Inflammatory macrophage (primary cell): Measurements from ENCODE around the gene CDKL2.
A peak's percentile ranks its signal among the peaks of the same experiment; 100 is the strongest.

Source experiments
- DNase-seq, 2 donors: peaks; one replicate each; pipeline ENCODE4 v3.0.0-alpha.2; 2020 to 2022

The CDKL2 gene

DNA sequence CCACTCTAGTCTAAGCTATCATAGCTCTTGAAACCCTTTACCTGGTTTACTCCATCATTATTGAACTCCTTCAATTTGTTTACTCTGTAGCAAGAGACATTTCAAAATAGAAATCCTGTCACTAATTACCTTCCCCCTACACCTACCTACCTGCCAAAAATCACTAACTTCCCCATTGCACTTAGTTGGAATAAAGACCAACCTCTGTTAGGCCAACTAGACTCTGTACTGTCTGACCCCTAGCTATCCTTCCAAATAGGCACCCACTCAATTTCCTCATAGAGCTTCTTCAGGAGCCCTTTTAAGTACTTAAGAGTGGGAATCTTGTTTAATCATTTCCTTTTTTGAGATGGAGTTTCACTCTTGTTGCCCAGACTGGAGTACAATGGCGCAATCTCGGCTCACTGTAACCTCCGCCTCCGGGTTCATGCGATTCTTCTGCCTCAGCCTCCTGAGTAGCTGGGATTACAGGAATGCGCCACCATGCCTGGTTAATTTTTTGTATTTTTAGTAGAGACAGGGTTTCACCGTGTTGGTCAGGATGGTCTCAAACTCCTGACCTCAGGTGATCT lies 8.9 kb upstream of the CDKL2 start:
- DNase-seq: peak; percentile 79 to 86

DNA sequence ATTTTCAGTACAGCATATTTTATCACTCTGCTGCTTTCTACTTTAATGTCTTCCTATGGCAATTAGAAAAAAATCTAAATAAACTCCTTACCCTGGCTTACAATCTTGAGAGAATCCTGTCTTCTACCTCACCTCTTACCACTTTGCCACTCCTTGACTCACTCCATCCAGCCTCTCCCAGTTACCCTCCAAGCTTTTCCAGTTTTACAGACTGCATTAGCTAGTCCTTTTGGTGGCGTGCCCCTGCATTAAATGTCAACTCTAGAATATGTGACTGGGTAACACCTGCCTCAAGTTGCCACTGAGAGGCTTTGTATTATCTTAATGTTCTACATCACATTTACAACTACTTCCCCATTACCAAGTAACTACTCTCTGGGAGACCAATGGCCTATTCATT lies 7.5 kb upstream of the CDKL2 start:
- DNase-seq: no peak

DNA sequence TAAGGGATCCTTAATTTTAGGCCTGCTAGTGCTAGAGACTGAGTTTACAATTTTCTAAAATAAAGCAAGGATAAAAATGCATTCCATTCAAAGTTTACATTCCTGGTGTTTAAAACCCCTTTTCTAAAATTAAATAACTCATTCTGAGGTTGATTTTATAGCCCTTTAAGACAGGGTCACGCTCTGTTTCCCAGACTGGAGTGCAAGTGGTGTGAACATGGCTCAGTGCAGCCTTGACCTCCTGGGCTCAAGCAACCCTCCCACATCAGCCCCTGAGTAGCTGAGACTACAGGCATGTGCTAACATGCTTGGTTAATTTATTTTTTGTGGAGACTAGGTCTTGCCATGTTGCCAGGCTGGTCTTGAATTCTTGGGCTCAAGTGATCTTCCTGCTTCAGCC lies 6.8 kb upstream of the CDKL2 start:
- DNase-seq: no peak

DNA sequence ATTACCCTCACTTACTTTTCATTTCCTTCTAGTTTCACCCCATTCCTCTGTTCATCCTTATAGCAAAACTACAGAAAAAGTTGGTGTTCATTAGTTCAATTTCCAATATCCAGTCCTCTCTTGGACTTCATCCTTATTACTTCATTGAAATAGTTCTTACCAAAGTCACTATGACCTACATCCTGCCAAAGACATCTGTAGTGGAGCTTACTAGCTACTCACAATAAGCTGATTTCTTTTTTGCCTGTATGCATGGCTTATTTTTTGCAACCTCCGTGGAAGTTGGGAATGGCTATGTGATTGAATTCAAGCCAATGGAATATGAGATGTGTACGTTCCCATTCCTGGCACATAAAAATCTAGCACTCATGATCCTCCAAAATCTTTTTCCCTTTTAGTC lies 4.6 kb upstream of the CDKL2 start:
- no peak for DNase-seq

DNA sequence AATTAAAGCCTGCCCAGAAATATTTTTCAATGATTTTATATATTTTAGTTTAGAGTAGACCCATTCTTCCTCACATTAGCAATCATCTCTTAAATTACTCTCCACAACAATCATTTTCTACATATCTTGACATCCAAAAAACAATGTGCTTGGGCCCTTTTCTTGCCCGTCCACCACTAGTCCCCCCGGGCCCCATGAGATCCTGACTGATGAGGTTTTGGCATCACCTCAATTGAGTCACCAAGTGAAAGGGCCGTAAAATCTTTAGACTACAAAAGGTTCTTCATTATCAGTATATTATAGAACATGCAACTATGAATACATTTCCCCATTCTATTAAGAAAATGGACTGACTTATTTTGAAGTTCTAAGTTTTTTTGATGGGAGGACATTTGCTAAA lies 4.0 kb upstream of the CDKL2 start:
- DNase-seq: no peak

DNA sequence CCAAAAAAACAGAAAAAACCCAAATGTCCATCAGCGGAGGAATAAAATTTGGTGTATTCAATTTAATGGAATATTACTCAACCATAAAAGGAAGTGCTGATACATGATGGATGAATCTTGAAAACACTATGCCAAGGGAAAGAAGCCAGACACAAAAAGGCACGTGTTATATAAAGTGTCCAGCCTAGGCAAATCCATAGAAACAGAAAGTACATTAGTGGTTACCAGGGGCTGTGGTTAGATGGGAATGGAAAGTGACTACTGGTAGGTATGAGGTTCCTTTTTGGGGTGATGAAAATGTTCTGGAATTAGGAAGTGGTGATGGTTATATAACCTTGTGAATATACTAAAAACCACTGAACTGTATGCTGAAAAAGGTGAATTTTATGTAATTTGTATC lies 3.5 kb upstream of the CDKL2 start:
- DNase-seq: peak in 1 of 2 donors; percentile 2

DNA sequence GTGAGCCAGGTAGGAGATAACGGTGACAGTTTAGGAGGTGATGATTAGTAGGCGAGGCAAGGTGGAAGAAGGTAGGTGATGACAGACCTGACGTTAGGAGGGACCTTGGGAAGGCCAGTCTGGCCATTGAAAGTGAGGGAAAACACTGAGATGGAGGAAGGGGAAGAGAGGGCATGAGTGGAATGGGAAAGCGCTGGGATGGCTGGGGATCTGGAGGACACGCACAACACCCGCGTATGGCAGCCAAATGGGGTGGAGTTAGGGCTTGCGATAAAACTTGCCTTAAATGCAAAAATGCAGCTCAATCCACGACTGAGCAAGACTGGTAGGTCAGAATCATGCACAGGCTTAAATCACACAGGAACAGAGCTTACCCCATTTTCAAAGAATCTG lies 605 bp upstream of the CDKL2 start:
- no peak for DNase-seq

DNA sequence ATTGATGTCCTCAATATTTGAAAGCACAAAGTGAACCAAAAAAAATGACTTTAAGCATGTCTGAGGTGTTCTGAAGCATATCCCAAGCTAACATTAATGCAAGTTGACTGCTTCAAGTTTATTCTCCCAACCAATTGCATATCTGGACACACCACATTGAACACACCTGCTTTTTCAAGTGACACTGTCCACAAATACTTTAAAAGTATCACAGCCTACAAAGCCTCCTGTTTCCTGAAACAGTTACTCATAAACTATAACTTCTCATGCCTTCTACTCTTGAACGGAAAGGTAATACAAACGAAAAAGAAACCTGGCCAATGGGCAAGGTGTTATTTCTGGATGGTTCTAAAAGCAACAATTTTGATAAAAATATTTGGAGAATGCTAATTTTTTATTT lies 1.1 kb downstream of the CDKL2 start:
- DNase-seq: no peak

DNA sequence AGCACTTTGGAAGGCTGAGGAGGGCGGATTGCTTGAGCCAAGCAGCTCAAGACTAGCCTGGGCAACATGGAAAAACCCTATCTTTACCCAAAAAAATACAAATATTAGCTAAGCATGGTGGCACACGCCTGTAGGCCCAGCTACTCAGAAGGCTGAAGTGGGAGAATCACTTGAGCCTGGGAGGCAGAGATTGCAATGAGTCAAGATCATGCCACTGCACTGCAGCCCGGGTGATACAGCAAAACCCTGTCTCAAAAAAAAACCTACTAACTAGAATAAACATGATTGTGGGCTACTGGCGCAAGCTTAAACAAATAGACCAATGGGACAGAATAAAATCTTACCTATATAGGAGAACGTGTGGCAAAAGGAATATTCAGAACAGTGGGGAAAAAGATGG lies 7.3 kb downstream of the CDKL2 start:
- DNase-seq: peak in 1 of 2 donors; percentile 53

DNA sequence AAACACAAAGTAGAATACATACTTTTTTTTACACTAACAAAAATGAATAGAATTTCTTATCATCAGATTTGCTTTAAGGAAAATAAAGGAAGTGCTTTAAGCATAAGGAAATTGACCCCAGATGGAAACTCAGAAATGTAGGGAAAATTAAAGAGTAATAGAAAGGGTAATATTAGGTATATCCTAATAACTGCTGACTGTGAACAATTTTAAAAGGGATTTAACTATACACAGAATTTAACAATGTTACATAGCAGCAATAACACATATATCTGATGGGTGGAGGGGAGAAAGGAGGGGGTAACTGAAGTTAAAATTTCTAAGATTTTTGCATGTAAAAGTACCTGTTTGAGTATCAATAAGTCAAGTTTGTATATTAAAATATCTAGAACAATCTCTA lies 8.6 kb downstream of the CDKL2 start:
- no peak for DNase-seq

DNA sequence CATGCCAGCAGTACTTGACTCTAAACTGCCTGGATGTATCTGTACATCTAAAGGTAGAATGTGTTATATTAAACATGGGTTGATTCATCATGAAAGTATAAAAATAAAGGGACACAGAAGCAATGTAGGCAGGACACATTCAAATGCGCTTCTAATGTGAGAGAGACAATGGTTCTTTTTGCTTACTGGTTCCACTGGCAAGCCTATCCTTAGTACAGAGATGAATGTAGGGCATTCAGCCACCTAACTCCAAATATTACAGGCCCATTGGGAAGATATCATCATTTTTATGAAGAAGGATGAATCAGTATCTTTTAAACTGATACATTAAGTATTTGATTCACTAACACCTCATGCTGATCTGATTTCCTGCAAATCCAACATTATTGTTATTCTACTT lies 18.0 kb downstream of the CDKL2 start:
- DNase-seq: no peak

DNA sequence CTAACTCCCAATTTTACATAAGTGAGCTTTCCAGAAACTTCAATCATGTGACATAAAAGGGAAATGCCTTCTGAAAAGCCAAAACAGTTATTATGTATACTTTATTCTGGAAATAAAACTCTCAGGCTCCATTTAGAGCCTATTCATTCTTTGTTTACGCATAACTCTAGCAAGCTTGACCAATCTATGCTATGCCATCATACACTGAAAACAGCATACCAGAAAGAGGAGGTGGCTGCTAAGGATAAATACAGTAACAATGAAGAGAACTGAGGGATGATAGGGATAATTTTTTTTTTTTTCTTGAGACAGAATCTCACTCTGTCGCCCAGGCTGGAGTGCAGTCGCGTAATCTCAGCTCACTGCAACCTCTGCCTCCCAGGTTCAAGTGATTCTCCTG lies 24.4 kb downstream of the CDKL2 start:
- no peak for DNase-seq

DNA sequence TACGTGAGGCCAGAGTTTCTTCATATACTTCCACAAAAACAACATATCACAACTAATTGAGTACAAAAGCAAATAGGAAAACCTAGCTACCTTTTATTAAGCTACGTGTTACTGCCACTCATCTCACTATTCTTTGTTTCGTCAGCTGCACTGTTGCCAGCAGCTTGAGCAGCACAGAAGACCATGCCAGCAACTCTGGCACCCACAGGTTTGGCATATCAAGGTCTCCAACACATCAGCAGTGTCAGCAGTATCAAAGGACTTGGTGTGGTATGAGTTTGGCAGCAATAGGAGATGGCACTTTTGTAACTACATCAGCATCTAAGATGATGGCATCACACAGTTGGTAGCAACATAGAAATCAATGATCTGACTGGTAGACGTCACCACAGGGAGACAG lies 30.7 kb downstream of the CDKL2 start:
- no peak for DNase-seq

DNA sequence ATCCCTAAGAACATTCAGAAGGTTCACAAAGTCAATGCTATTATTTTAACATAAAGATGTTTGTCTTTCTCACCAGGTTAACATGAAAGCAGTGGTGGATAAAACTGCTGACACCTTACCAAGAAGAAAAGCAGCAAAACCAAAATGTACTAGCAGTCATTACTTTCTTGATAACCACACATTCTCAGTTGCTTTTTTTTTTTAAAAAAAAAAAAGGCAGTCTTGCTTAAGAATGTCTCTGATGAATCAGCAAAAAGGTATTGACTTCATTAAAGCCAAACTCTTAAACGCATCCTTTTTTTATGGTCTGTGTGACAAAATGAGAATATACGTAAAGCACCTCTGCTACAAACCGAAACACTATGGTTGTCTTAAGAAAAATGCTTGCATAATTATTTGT lies 31.9 kb downstream of the CDKL2 start:
- DNase-seq: peak in 1 of 2 donors; percentile 40

DNA sequence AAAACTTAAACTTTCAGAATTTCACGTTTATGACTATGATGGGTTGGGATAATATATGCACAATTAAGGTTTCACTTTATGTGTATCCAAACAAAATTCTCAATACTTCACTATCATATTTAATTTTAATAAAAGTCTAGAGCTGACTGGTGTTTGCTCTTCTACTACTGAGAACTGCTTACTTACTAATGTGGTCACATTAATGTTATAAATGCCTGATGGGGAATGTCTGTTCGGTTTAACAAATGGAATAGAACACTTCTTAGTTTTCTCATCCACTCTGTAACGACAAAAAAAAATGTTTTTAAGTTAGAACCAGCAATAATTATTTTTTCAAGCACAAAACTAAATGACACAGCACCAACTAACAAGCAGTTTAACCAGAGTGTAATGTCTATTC lies 34.3 kb downstream of the CDKL2 start:
- DNase-seq: no peak

DNA sequence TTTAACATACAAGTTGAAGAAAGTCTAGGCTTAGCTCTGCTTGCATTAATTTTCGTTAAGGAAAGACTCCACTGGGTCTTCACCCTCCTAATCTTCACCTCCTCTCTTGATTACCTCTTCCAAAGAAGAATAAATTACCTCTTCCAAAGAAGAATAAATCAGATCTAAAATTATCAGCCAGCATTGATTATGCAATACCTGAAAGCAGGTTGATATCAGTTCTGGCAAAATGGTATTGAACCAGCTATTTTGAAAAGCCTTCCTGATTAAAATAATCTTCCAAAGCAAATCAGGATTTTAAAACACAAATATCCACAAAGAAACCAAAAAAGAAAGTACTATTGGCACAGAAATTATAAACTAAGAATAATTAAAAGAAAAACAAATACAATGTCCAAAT lies 36.9 kb downstream of the CDKL2 start:
- no peak for DNase-seq

DNA sequence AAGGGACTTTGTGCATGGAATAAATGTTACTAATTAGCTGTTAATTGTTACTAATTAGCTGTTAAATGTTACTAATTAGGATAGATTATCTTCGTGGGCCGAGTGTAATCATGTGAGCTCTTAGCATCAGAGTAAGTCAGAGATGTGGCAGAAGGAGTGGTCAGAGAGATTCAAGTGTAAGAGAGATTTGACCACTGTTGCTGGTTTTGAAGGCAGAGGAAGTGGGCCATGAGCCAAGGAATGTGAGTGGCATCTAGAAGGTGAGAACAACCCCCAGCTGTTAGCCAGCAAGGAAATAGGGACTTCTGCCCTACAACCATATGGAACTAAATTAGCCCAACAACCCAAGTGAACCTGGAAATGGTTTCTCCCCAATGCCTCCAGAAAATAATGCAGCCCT lies 46.3 kb downstream of the CDKL2 start:
- DNase-seq: no peak

DNA sequence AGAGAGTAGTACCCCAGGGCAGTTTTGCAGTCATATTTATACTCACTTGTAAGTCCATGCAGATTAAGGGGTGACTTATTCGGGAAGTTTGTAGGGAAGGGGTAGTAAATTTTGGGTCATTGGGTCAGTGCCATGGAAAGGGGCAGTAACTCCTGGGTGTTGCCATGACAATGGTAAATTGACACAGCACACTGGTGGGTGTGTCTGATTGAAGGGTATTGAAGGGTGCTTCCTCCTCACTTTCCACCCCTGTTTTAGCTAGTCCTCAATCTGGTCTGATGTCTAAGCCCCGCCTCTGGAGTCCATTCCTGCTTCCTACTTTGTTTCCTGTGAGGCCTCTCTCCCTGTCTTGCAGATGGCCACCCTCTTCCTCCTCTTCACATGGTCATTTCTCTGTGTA lies 62.6 kb downstream of the CDKL2 start:
- DNase-seq: peak in 1 of 2 donors; percentile 6

DNA sequence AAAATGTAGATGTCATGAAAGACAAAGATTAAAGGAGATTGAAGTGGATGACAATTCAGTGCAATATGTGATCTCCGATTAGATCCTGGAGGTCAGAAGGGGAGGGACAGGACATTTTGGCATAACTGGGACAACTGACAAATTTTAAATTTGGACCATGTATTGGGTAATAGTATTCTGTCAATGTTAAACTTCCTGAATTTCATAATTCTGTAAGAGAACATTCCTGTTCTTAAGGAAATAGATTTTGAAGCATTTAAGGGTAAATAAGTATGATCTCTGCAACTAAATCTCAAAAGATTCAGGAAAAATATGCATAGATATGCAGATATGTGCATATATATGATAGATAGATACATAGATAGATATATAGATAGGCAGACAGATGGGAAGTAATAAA lies 63.4 kb downstream of the CDKL2 start:
- no peak for DNase-seq

DNA sequence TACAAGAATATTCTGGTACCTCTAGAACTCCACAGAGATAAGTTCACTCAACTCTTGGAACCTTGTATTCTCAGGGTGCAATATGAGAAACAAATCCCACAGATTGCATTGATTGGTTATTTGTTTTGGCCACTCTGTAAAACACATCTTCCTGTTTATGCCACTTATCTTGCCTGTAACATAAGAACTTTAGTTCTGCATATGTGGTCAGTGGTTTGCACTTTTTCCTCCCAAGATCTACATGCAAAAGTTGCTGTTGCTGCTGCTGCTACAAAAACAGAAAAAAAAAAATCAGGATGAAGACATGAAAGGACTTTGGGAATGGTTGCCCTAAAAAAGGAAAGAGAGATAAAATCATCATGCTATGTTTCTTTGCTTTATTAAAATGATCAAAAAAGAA lies 64.8 kb downstream of the CDKL2 start:
- DNase-seq: peak; percentile 24 to 40

DNA sequence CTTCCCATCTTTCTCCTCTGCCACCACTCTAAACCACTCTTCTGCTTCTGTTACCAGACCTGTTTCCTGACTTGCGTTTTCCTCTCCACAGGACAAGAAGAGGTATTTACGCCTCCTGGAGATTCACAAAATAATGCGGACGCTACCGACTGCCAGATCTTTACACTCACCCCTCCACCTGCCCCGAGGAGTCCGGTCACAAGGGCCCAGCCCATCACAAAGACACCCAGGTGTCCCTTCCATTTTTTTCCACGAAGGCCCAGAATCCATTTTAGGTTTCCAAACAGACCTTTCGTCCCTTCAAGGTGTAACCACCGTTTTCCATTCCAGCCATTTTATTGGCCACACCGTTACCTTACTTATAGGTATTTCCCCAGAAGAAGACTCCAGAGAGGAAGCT lies 66.3 kb downstream of the CDKL2 start:
- no peak for DNase-seq

DNA sequence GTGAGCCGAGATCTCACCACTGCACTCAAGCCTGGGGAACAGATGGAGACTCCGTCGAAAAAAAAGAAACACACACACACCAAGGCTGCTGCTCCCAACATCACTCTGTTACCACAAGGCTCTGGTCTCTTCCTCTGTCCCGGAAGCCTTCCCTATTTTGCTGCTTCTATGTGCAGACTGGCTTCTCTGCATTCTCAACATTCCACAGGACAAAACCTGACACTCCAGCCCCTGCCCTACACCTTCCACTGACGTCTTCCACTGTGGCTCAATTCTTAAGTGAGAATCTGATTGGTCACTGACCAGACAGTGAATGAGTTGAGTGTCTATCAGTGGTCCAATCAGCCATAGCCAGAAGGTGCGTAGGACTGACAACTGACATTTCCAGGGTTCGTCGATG lies 68.5 kb downstream of the CDKL2 start:
- DNase-seq: no peak

DNA sequence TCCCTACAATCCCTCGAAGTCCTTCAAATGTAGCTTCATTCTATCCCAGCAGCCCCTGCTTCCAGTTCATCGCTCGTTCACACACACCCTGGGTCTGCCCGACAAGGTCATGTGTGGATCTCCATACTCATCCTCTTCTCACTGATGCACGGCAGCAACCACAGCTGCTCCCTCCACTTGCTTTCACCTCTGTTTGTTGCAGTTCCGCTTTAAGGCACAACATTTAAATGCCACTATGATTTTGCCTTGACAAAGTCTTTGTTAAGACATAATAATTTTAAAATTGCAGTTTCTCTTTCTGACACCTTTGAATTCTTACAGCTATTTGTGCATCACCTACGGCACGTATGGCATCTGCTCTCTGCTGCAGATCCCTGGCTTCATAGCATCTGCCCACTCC lies 72.6 kb downstream of the CDKL2 start:
- DNase-seq: no peak

DNA sequence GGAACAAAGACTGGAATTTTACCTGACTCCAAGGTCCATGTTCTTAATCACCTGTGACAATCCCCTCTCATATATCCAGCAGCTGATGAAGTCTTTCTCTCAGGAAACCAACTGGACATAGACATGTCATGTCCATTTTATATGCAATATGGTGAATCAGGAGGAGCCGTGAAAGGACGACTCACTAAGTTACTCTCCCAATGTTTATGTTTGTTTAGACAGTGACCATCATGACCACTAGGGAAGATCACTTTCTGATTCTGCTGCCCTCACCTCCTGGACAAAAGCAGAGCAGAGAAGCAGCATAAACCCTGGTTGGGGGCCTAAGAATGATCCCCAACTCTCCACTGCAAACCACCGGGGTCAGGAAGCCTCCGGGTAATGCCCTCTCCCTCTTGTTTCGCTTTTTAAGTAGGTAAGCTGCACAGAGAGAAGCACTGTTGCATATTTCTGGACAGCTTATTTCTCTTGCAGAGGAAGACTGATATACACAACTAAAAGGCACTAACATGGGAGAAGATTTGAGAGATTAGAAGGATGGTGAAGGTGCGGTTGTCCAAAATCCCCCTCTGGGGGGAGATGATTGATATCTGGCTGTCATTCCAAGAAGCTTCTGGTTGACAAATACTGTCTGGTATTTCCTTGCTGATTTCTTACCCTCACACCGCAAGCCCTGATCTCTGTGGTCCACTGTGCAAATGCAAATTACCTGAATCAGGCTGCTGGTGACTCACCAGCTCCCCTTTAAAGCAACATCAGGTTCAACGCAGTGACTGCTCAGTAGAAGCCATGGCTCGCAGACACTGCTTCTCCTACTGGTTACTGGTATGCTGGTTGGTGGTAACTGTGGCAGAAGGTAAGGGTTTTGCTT lies 74.8 kb downstream of the CDKL2 start, which contains the start of gene ODAPH:
TSS of gene ODAPH (plus strand) at position 773 of the 871 bp plus-strand sequence. CDS start at position 790, 17 bp downstream.
- DNase-seq: no peak

DNA sequence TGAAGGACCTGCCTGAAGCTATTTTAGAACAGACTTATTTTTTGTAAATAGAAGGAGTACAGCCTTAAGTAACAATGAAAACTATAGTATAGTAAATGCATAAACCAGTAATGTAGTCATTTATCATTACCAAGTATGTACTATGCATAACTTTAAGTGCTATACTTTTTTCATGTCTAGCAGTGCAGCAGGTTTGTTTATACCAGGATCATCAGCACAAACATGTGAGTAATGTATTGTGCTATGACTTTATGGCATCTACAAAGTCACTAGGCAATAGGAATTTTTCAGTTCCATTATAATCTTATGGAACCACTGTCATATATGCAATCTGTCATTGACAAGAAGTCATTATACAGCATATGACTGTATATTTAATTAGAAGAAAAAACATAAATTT lies 77.9 kb downstream of the CDKL2 start:
- no peak for DNase-seq
